ENCODE measurements around the gene ATP1B1.

ATP1B1 gene

GRCh38 chr1:169143984-169144383 lies 37.5 kb downstream of the ATP1B1 start:
- no peaks in the 10 kb centered on the region for H3K9me3 ChIP-seq
- H3K27ac ChIP-seq: no peak overlapping the region
- no peaks in the 10 kb centered on the region for H3K27me3 ChIP-seq
- no peaks in the 10 kb centered on the region for H3K36me3 ChIP-seq
- TF ChIP-seq, protein P1, sequence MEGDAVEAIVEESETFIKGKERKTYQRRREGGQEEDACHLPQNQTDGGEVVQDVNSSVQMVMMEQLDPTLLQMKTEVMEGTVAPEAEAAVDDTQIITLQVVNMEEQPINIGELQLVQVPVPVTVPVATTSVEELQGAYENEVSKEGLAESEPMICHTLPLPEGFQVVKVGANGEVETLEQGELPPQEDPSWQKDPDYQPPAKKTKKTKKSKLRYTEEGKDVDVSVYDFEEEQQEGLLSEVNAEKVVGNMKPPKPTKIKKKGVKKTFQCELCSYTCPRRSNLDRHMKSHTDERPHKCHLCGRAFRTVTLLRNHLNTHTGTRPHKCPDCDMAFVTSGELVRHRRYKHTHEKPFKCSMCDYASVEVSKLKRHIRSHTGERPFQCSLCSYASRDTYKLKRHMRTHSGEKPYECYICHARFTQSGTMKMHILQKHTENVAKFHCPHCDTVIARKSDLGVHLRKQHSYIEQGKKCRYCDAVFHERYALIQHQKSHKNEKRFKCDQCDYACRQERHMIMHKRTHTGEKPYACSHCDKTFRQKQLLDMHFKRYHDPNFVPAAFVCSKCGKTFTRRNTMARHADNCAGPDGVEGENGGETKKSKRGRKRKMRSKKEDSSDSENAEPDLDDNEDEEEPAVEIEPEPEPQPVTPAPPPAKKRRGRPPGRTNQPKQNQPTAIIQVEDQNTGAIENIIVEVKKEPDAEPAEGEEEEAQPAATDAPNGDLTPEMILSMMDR (IDR thresholded peaks at IDR 0.05): no peak
- no peaks in the 10 kb centered on the region for H3K4me1 ChIP-seq (ENCODE audit: control insufficient read depth in 1 of 2, insufficient read depth in 1 of 2, low read depth in 1 of 2, low read length in 1 of 2)
- H3K4me3 ChIP-seq (ENCODE audit: low read depth in 1 of 2, low read length in 1 of 2): no peak overlapping the region

DNA sequence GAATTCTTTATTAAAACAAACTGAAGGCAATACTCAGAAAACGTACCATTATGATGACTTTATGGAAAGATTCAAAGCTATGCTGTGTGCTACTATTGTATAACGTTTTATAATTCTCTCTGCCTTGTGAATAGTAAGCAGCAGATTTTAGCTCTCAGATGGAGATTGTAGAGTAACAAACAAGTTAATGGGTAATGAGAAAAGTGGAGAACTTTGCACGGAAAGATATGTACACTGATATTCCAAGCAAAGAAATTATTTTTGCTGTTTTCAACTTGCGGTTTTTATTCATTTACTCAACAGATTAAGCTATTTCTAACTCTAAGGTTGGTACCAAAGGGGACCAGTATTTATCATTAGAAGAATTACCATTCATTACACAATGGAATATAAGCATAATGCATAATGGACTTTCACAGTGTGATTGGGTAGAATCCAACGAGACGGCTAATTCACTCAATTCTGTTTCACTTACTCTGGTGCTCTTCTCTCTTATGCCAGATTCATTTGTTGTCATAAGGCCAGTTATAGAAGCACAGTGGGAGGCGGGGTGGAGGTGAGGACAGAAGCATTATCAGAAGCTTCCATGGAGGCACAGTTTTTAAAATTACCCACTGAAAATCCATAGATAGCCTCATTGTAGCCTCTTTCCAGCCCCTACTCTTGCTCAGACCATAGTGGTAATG lies 38.6 kb downstream of the ATP1B1 start:
- Histone ChIP-seq H3K4me1 (ENCODE audit: control insufficient read depth in 1 of 2, insufficient read depth in 1 of 2, low read depth in 1 of 2, low read length in 1 of 2) (no peaks in the 10 kb centered on the region), H3K27ac (no peak overlapping the region), H3K36me3 (no peaks in the 10 kb centered on the region), H3K4me3 (ENCODE audit: low read depth in 1 of 2, low read length in 1 of 2) (no peak overlapping the region), H3K27me3 (no peaks in the 10 kb centered on the region), H3K9me3 (no peaks in the 10 kb centered on the region)
- TF ChIP-seq, protein P1 (IDR thresholded peaks at IDR 0.05): no peak

DNA sequence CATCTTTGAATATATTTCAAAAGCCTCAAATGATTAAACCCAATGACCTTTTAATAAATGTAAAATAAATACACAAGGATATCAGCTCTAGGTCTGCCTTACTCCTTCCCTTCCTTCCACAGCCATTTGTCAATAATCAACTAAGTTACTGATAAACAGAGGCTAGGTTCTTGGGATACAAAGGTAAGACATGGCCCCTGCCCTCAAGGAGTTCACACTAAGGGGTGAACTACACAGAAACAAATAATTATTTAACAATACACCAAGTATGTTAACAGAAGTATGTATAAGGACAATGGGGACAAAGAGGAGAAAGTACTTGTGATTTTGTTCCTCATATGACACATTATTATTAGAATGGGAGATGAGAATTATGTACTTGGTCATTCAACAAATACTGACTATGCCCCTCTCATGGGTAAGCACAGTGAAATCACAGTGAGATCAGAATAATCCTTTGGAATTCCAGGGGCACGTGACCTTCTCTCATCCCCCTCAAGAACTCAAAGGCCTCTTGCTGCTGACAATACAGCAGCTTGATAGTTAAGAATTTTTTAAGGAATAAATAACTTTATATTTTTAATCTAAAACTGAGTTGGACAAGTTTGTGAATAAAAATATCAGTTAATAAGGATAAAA lies 40.2 kb downstream of the ATP1B1 start:
- H3K9me3 ChIP-seq: no peaks in the 10 kb centered on the region
- H3K4me1 ChIP-seq (ENCODE audit: control insufficient read depth in 1 of 2, insufficient read depth in 1 of 2, low read depth in 1 of 2, low read length in 1 of 2): no peaks in the 10 kb centered on the region
- no peak overlapping the region for H3K27ac ChIP-seq
- H3K27me3 ChIP-seq: no peaks in the 10 kb centered on the region
- no peak overlapping the region for H3K4me3 ChIP-seq (ENCODE audit: low read depth in 1 of 2, low read length in 1 of 2)
- TF ChIP-seq, protein P1 (IDR thresholded peaks at IDR 0.05): no peak
- no peaks in the 10 kb centered on the region for H3K36me3 ChIP-seq

GRCh38 chr1:169148472-169149252 lies 42.2 kb downstream of the ATP1B1 start:
- no peaks in the 10 kb centered on the region for H3K9me3 ChIP-seq
- H3K36me3 ChIP-seq: no peaks in the 10 kb centered on the region
- no peak overlapping the region for H3K27ac ChIP-seq
- H3K4me1 ChIP-seq (ENCODE audit: control insufficient read depth in 1 of 2, insufficient read depth in 1 of 2, low read depth in 1 of 2, low read length in 1 of 2): no peaks in the 10 kb centered on the region
- H3K27me3 ChIP-seq: no peaks in the 10 kb centered on the region
- TF ChIP-seq, protein P1 (IDR thresholded peaks at IDR 0.05): no peak
- H3K4me3 ChIP-seq (ENCODE audit: low read depth in 1 of 2, low read length in 1 of 2): no peak overlapping the region

DNA sequence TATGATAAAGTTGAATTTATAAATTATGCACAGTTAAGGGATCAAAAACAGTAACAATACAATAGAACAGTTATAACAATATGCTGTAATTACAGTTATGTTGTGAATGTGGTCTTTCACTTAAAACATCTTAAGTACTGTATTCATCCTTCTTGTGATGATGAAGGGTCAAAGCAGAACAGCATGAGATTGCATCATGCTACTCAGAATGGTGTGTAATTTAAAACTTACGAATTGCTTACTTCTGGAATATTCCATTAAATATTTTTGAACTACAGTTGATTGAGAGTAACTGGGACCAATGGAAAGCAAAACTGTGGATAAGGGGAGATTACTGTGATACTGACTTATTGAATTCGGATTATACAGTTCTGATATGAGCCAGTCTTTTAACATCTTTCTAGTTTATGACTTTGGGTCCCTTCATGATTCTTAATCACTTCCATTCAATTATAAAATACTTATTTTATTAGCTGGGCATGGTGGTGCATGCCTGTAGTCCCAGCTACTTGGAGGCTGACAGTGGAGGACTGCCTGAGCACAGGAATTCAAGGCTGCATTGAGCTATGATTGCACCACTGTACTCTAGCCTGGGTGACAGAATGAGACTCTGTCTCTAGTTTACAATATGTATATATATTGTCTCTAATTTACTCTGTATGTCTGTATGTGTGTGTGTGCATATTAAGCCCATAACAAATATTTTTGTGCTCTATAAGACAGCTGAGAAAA lies 43.2 kb downstream of the ATP1B1 start:
- Histone ChIP-seq H3K4me1 (ENCODE audit: control insufficient read depth in 1 of 2, insufficient read depth in 1 of 2, low read depth in 1 of 2, low read length in 1 of 2) (no peaks in the 10 kb centered on the region), H3K36me3 (no peaks in the 10 kb centered on the region), H3K4me3 (ENCODE audit: low read depth in 1 of 2, low read length in 1 of 2) (no peak overlapping the region), H3K27me3 (no peaks in the 10 kb centered on the region), H3K27ac (no peak overlapping the region), H3K9me3 (no peaks in the 10 kb centered on the region)
- TF ChIP-seq, protein P1 (IDR thresholded peaks at IDR 0.05): no peak
